Measurements from ENCODE around the gene ZAR1. TPM values are rescaled to one million over a fixed set of nuclear protein-coding genes. Genes with fewer than 3 reads are reported as not detected.

ZAR1 gene
- polyA plus RNA-seq, 2 of the 4 experiments (the other 2 are of a cell fraction): 0.05 TPM; not detected in 1

DNA sequence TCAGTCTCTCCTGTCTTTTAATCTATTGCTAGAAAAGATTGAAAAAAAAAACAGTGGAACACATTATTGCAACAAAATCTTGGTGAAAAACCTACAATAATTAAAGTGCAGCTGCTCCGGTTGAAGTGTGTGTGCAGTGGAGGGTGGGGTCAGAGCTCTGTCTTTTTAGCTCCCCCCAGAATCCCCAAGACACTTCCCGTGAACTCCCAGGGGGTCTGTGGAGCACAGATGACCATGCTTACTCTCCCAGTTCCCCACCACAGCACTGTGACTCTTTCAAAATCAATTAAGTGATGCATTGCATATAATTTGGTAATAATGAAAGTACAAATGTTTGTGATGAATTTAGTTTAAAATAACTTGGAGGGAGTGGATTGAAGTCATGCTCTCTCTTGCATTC is 22.6 kb upstream of the ZAR1 start:
- Histone ChIP-seq H3K9me3 (no peaks in the 10 kb centered on the region), H3K27ac (no peak overlapping the region), H3K4me3 (no peak overlapping the region), H3K4me1 (no peaks in the 10 kb centered on the region), H3K4me2 (no peak overlapping the region)
- DNase-seq (ENCODE audit: low read depth in 1 of 2, low spot score in 1 of 2): no peak
- ATAC-seq: no peak
- ChIA-PET POLR2A (no interaction called here), CTCF (interaction anchor here (0.6 kb wide), 1 partner anchor 45 kb away, joined by 3 read pairs; no protein-coding TSS in a partner anchor)
- 84% methylated on average over 2 of the region's 2 CpGs for WGBS (ENCODE audit: missing lambda C conversion rate)
- FAIRE-seq: no peak
- no peak for TF ChIP-seq NR3C1 (IDR thresholded peaks at IDR 0.05)
- no peak for TF ChIP-seq HEYL (CRISPR knock-in tag; IDR thresholded peaks at IDR 0.05)
- TF ChIP-seq EP300 (IDR thresholded peaks at IDR 0.05): no peak
- TF ChIP-seq CEBPB (IDR thresholded peaks at IDR 0.05): no peak
- TF ChIP-seq RARB (CRISPR knock-in tag; IDR thresholded peaks at IDR 0.05): no peak
- TF ChIP-seq, protein P1, sequence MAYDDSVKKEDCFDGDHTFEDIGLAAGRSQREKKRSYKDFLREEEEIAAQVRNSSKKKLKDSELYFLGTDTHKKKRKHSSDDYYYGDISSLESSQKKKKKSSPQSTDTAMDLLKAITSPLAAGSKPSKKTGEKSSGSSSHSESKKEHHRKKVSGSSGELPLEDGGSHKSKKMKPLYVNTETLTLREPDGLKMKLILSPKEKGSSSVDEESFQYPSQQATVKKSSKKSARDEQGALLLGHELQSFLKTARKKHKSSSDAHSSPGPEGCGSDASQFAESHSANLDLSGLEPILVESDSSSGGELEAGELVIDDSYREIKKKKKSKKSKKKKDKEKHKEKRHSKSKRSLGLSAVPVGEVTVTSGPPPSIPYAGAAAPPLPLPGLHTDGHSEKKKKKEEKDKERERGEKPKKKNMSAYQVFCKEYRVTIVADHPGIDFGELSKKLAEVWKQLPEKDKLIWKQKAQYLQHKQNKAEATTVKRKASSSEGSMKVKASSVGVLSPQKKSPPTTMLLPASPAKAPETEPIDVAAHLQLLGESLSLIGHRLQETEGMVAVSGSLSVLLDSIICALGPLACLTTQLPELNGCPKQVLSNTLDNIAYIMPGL (CRISPR knock-in tag; IDR thresholded peaks at IDR 0.05; ENCODE audit: borderline replicate concordance): no peak
- TF ChIP-seq, protein P2, sequence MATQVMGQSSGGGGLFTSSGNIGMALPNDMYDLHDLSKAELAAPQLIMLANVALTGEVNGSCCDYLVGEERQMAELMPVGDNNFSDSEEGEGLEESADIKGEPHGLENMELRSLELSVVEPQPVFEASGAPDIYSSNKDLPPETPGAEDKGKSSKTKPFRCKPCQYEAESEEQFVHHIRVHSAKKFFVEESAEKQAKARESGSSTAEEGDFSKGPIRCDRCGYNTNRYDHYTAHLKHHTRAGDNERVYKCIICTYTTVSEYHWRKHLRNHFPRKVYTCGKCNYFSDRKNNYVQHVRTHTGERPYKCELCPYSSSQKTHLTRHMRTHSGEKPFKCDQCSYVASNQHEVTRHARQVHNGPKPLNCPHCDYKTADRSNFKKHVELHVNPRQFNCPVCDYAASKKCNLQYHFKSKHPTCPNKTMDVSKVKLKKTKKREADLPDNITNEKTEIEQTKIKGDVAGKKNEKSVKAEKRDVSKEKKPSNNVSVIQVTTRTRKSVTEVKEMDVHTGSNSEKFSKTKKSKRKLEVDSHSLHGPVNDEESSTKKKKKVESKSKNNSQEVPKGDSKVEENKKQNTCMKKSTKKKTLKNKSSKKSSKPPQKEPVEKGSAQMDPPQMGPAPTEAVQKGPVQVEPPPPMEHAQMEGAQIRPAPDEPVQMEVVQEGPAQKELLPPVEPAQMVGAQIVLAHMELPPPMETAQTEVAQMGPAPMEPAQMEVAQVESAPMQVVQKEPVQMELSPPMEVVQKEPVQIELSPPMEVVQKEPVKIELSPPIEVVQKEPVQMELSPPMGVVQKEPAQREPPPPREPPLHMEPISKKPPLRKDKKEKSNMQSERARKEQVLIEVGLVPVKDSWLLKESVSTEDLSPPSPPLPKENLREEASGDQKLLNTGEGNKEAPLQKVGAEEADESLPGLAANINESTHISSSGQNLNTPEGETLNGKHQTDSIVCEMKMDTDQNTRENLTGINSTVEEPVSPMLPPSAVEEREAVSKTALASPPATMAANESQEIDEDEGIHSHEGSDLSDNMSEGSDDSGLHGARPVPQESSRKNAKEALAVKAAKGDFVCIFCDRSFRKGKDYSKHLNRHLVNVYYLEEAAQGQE (IDR thresholded peaks at IDR 0.05): no peak
- TF ChIP-seq FOSL2 (IDR thresholded peaks at IDR 0.05): no peak
- no peak for TF ChIP-seq FOSL2 (CRISPR knock-in tag; IDR thresholded peaks at IDR 0.05)
- no peak for TF ChIP-seq POLR2A (IDR thresholded peaks at IDR 0.05; ENCODE audit: low read length)
- TF ChIP-seq ZFP36 (IDR thresholded peaks at IDR 0.05; ENCODE audit: borderline replicate concordance, partially characterized antibody): no peak
- TF ChIP-seq FOXS1 (CRISPR knock-in tag; IDR thresholded peaks at IDR 0.05): no peak
- no peak for TF ChIP-seq ZSCAN20 (CRISPR knock-in tag; IDR thresholded peaks at IDR 0.05)
- no peak for TF ChIP-seq HOXB5 (CRISPR knock-in tag; IDR thresholded peaks at IDR 0.05)
- TF ChIP-seq MAFK (IDR thresholded peaks at IDR 0.05; ENCODE audit: partially characterized antibody): no peak

DNA sequence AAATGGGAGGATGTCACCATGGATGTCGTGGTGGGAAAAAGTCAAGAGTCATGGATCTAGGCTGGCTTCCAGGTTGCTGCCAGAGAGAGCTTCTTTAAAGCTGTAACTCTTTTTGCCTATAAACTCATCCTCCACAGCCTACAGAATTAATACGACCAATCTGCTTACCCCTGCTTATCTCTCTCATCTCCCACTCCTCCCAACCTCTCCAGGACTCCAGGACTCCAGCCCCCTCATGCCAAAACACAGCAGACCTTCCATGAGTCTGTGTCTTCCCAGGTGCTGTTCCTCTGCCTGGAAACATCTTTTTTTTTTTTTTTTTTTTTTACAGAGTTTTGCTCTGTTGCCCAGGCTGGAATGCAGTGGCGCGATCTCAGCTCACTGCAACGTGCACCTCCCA is 22.2 kb upstream of the ZAR1 start:
- 29% methylated on average over 2 of the region's 5 CpGs for WGBS (ENCODE audit: missing lambda C conversion rate)
- H3K9me3 ChIP-seq: no peaks in the 10 kb centered on the region
- no peak overlapping the region for H3K4me3 ChIP-seq
- POLR2A ChIA-PET: no interaction called here
- no peak overlapping the region for H3K27ac ChIP-seq
- FAIRE-seq (no peak), ATAC-seq (no peak), DNase-seq (ENCODE audit: low read depth in 1 of 2, low spot score in 1 of 2) (no peak)
- no peak overlapping the region for H3K4me2 ChIP-seq
- TF ChIP-seq RCOR1 (IDR thresholded peaks at IDR 0.05; ENCODE audit: low read depth, low read length): no peak
- no peak for TF ChIP-seq MAZ (IDR thresholded peaks at IDR 0.05; ENCODE audit: borderline replicate concordance, low read depth, low read length)
- TF ChIP-seq HOXB5 (CRISPR knock-in tag; IDR thresholded peaks at IDR 0.05): no peak
- TF ChIP-seq CBX2 (IDR thresholded peaks at IDR 0.05; ENCODE audit: borderline replicate concordance, low read depth): no peak
- TF ChIP-seq FOXS1 (CRISPR knock-in tag; IDR thresholded peaks at IDR 0.05): no peak
- TF ChIP-seq SMC3 (IDR thresholded peaks at IDR 0.05): no peak
- TF ChIP-seq, protein P3, sequence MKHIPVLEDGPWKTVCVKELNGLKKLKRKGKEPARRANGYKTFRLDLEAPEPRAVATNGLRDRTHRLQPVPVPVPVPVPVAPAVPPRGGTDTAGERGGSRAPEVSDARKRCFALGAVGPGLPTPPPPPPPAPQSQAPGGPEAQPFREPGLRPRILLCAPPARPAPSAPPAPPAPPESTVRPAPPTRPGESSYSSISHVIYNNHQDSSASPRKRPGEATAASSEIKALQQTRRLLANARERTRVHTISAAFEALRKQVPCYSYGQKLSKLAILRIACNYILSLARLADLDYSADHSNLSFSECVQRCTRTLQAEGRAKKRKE (CRISPR knock-in tag; IDR thresholded peaks at IDR 0.05; ENCODE audit: low read depth): no peak
- TF ChIP-seq ZNF302 (CRISPR knock-in tag; IDR thresholded peaks at IDR 0.05): no peak
- no peak for TF ChIP-seq MAFK (IDR thresholded peaks at IDR 0.05; ENCODE audit: partially characterized antibody)
- no peak for TF ChIP-seq HOXA7 (CRISPR knock-in tag; IDR thresholded peaks at IDR 0.05)
- no peak for TF ChIP-seq JUNB (IDR thresholded peaks at IDR 0.05)
- CTCF ChIA-PET: interaction anchor here (0.6 kb wide), 1 partner anchor 44 kb away, joined by 3 read pairs; no protein-coding TSS in a partner anchor
- H3K4me1 ChIP-seq: no peaks in the 10 kb centered on the region
